Ramos (cell line): Measurements from ENCODE around the gene YTHDF1.

Experiments
- in situ Hi-C: fragments of 300-500 bp; cut with MboI; formaldehyde crosslinking; loops from one replicate; pipeline ENCODE4 v1.14.3; 2022; ENCODE audit warnings: low sequenced_read_pairs; ENCODE audit not compliant: unreplicated experiment

The YTHDF1 gene

DNA sequence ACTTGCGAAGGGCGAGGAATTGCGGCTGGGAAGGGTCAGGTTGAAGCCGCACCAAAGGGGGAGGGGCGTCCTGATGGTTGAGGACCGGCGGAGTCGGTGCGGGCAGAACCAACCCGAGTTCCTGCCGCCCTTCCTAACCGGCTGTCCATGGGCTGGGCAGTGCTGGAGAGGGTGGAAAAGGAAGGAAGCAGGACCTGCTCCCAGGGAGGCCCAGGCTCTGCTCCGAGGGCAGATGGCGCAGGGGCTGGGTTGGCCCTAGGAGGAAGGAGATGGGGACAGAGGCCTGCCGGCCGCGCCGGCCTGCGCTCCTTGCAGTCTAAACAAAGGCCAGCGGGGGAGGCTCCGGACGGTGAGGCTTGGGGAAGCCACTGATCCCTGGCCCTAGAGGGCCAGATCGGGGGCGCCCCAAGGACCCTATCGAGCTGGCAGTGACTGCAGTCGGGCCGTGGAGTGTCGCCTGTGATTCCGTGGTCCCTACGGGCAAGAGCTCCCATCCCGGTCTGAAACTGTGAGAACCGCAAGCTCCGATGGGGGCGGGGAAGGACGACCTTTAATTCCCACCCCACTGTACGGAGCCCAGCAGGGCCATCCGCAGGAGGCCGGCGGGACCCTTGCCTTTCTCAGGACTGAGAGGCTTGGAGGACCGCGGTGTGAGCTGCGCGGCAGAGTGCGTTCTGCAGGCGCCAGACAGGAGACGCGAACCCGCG, 39.4 kb downstream of the YTHDF1 start:
- in situ Hi-C loops: no loop called here

DNA sequence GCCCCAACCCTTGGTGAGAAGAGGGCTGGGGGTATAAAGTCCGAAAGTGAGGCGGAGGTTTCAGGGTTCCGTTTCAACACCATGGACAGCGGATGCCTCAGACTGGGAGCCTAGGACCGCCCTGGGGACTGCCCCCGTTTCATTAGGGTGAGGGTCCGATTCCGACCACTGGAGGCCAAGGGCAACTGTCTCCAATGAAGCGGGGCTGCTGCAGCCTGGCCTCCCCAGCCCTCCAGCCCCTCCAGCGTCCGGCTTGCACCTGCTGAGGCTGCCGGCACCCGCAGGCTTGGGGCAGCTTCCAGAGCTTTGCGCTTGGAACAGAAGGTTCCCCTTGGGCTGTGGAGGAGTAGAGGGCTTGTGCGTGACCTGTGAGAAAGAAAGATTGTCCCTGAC, 39.9 kb downstream of the YTHDF1 start:
- in situ Hi-C loops: no loop called here

DNA sequence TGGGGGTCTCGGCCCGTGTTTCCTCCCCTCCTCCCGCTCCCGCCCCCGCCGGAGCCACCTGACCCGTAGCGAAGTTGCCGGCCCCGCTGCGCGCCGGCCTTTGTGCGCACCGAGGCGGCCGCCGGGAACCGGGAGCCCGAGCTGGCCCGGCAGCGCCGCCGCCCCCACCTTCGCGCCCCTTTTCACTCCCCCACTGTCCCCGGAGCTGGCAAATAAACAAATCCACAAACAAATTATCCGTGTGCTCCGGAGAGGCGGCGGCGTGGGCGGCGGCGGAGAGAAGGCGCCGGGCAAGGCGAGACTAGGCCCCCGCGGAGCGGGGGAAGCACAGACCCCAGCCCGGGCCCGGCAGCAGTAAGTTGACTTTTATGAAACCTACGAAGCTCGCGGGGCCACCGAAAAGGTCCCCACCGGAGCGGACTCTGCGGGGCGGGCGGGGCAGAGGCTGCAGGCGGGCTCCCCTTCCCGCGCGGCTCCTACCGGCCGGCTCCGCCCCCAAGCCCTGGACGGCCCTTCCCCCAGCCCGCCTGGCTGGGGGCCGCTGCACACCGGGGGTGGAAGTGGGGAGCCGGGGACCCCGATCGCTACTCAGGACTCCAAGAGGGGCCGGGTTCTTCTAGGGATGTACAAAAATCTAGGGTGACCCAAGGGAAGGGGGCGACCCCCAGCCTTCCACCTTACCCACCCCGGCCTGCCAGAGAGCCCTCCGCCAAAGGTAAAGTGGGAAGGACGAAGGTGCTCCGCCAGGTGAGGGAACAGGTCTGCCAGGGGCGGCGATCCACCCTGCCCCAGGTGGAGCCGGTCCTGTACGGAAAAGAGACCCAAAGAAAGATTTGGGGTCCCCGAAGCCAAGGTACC, 40.7 kb downstream of the YTHDF1 start:
- in situ Hi-C loops: no loop called here

DNA sequence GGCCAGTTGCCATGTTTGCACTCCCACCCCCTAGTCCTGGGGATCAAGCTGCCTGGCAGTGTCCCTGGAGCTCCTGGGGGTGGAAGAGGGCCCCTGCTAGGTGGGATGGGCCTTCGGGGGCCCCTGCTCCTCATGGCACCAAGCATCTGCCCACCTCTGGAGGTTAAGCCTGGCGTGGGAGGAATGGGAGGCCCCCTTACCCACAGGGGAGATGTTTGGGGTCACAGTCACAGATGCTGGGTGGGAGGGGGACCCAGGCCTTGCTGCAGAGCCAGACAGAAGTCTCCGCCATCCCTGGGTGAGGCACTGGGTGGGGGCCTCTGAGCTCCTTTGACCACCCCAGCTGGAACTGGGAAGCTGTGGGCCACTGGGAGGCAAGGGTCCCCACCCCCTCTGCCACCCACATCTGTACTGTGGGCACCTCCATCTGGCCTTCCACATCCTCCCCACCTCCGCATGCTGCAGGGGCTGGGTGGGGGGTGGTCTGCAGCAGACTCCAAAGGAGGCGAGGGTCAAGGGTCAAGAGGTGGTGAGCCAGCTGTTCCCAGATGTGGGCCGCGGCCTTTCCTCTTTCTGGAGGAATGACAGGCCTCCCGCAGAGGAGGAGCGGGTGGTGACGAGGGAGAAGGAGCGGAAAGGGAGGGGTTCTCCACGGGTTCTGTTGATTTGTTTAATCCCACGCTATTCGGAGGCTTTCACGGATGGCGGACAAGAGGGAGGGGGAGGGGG, 41.5 kb downstream of the YTHDF1 start:
- in situ Hi-C loops: no loop called here

DNA sequence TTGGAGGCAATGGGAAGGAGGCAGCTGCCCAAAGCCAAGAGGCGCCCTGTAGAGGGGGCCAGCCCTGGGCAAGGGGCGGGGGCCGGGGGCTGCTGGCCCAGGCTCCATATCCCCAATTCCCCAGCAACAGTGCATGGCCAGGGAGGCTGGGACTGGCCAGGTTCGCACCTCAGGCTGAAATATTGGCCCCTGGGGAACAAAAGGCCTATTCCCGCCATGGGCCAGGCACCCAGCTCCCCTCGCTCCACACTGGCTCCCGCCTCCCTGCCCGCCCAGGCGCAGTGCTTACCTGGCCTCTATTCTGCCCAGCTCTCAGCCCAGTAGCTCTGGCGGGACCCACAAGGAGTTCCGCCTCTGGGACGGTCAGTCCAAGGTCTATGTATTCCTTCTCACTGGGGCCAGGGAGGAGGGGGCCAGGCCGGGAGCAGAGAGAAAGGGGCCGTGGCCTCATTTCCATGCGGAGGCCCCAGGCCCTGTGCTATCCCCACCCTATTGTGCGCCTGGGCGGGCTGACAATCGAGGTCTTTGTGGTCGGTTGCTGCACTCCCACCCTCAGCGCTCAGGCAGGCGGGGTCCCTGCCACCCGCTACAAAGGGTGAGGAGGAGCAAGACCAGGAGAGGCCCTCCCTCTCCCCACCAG, 42.3 kb downstream of the YTHDF1 start:
- in situ Hi-C loops: no loop called here

DNA sequence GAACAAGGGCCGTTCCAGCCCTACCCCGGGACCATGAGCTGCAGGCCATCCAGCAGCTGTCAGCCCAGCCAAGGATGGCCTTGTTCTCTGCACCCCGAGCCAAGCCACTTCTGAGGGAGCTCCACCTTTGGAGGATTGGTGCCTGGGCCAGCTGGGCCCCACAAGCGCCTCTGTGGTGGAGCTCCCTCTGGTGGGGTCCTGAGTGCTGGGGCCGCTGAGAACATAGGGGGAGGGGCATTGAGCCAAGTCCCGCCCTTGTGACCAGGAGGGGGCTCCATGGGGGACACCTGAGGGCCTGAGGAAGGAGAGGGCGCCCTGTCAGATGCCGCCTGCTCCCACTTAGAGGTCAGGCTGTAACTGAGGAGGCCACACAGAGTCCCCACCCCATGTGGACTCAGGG, 43.2 kb downstream of the YTHDF1 start:
- in situ Hi-C loops: no loop called here

DNA sequence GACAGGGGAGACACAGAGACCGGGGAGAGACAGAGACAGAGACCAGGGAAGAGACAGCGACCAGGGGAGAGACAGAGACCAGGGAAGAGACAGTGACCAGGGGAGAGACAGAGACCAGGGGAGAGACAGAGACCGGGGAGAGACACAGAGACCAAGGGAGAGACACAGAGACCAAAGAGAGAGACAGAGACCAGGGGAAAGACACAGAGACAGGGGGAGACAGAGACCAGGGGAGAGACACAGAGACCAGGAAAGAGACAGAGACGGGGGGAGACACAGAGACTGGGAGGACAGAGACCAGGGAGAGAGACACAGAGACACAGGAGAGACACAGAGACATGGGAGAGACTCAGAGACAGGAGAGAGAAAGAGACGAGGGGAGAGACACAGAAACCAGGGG, 43.9 kb downstream of the YTHDF1 start:
- in situ Hi-C loops: no loop called here

DNA sequence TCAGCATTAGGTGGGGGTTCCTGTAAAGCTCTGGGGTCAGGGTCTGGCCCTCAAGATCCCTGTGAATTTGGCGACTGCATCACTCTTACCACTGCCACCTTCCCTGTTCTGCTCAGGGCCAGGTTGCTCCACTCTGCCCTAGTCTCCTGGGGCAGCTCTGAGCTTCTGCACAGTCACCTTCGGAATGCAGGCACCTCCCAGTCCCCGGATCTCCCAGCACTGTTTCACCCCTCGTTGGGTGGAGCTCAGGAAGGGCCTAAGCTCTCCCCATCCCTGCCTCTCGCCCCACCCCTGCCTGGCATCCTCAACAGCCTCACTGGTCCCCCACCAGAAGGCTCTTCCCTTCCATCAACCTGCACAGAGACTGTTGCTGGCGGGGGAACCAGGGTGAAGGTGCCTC, 46.2 kb downstream of the YTHDF1 start:
- in situ Hi-C loops: no loop called here

DNA sequence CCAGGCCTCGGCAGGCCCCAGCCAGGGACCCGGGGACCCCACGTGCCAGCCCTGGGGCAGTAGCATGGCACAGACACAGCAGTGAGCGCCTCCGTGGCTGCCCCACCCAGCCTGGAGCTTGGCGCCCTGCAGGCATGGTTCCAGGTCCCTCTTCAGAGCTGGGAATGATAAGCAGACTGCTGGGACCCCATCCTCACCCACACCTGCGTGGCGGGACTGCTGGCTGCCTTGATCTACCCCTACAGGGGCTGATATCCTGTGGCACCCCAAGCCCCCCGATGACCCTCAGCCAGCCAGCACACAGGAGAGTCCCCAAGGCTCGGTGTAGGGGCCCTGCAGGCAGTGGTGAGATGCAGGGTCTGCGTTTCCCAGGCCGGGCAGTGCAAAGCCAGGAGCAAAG, 47.1 kb downstream of the YTHDF1 start:
- in situ Hi-C loops: no loop called here

DNA sequence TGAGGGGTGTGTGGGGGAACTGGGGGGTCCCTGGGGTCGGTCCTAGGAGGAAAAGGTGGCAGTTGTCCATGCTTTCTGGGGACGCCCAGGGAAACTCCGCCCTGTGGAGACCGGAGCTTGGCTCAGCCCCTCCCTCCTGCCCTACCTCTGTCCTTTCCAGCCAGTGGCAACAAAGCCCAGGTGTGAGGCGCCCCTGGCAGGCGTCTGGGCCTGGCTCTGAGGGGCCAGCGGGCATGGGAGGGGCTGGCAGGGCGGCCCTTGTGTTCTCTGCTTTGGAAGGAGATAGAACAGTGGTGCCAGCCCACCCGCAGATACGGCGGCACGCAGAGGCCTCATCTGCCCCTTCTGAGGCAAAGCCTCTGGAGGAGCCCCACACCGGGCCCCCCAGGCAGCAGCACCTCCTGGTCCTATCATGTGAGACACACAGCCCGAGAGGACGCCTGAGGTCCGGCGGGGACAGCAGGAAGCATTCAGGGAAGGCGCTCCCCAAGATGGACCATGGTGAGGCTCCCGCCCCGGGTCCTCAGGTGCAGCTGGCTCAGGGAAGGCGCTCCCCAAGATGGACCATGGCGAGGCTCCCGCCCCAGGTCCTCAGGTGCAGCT, 47.9 kb downstream of the YTHDF1 start:
- in situ Hi-C loops: no loop called here

DNA sequence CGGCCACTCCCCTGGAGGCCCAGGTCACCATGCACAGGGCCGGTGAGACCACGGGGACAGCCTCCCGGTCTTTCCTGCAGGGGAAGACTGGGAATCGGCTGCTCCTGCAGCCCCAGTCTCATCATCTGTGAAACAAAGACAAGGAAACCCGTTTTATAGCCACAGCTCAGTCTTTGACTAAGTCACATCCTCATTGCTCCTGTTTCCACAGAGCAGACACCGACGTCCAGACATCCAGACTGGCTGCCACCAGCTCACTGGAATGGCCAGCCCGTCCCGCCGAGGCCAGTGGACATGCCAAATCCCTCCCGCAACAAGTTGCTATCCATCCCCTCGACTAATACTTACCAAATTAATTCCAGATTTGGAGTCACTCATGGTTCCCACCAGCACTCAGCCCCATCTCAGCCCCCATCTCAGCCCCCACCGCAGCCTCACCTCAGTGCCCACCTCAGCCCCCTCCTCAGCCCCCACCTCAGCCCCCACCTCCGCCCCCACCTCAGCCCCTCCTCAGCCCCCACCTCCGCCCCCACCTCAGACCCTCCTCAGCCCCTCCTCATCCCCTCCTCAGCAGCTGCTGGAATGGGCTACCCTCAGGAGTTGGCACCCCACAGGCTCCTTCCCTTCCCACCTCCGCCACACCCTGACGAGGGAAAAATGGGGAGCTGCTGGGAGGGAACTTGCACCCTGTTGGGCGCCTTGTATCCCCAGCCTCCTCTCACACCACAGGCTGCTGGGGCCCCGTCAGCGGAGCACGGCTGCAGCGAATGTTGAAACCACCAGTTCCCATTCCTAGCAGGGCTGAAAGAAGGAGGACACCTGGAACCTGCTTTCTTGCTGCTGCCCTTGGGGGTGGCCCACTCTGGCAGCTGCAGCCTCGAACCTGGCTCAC, 48.7 kb downstream of the YTHDF1 start:
- in situ Hi-C loops: no loop called here

DNA sequence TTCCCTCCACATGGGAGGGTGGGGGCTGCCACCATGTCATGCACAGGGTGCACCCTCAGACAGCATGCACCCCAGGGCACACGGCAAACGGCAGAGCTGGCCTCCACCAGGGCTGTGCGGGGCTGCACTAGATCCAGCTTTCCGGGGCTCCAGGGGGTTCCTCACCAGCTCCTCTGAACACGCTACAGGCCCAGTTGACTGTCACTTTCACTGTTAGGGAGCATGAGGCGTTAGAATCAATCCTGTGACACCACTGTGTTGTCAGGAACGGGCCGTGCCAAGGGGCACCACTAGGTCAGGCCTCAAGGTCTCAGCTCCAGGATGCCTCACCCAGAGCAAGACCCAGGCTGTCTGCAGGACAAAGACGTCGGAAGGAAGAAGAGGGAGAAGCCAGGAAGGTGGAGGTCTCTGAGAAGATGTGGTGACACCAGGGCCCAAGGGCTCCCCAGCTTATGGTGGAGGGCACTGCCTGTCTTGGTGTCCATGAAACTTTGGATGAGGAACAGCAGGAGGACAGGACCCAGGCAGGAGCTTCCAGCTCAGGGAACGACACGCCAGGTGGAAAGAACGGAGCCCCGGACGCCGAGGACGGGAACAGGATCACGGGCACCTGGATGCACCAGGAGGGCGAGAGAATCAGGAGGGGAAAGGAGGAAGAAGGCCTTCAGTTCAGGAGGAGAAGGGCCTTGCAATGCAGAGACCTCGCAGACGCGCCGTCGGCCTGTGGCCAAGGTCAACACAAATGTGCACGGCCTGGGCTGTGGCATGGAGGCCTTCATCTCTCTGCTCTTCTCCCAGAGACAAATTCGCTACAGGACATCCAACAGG, 49.5 kb downstream of the YTHDF1 start:
- in situ Hi-C loops: no loop called here

DNA sequence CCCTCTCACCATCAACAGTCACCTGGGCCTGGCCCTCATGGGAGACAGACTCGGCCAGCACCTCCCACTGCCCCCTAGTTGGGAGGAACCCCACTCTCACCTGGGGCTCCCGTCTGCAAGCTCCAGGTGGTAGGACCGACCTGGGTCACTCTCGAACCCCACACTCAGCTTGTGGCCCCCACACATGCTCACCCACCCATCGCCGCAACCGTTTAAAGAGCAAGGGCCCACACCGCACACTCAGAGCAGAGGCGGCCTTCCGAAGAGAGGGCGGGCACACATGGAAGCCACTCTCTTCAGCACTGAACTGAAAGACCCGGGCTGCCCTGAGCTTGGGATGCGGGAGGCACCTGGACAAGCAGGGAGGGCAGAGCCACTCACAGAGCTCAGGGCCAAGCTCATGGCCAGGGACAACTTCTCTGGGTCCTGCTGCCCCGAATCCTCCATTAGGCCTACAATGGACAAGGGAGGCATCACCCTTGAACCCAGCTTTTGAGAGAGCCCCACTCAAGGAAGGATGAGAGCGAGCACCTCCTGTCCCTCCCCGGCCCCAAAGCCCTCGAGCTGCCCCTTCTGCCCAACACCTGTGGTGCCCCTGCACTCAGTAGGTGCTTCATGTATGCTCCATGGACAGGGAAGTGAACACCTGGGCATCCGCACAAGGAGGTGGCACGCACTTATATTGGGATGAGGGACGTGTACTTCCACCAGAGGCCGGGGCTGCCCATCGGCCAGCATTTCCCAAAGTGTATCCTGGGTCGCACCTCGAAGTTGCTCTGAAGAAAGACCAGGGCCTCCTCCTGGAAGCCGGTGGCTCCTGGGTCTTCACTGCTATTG, 50.4 kb downstream of the YTHDF1 start:
- in situ Hi-C loops: no loop called here

DNA sequence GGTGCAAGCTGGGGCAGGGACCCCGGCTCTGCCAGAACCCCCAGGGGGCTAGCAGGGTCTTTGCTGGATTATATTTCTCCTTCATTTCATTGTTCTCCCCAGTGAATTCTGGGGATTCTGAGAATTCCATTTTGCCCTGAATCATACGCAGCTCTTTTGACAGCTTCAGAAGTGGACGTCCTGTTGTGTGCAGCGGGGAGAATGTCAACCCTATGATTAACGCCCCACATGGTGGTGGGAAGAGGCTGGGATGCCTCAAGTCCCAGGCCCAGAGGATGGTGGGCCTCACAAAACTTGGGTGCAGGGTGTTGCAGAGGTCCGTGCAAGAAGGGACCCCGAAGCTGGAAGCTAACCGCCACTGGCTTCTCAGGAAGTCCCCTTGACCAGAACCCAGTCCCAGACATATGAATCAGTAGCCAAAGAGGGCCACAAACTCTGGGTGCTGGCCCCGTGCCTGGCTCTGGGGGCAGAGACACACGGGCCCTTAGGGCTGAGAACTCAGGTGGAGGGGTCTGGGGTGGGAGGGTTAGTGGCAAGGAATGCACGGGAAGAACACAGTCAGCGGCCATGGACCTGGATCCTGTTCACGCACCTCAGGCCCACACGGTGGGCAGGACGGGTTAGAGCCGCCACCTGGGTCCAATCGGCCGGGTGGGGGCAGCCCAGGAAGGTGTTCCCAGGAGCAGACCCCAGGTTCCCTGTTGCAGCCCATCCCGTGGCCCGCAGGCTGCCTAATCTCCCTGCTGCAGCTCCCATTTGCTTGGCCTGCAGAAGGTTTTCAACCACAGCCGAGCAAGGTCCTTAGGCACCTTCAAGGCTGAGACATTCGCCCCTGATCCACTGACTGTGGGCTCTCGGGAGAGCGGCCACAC, 51.2 kb downstream of the YTHDF1 start:
- in situ Hi-C loops: no loop called here

DNA sequence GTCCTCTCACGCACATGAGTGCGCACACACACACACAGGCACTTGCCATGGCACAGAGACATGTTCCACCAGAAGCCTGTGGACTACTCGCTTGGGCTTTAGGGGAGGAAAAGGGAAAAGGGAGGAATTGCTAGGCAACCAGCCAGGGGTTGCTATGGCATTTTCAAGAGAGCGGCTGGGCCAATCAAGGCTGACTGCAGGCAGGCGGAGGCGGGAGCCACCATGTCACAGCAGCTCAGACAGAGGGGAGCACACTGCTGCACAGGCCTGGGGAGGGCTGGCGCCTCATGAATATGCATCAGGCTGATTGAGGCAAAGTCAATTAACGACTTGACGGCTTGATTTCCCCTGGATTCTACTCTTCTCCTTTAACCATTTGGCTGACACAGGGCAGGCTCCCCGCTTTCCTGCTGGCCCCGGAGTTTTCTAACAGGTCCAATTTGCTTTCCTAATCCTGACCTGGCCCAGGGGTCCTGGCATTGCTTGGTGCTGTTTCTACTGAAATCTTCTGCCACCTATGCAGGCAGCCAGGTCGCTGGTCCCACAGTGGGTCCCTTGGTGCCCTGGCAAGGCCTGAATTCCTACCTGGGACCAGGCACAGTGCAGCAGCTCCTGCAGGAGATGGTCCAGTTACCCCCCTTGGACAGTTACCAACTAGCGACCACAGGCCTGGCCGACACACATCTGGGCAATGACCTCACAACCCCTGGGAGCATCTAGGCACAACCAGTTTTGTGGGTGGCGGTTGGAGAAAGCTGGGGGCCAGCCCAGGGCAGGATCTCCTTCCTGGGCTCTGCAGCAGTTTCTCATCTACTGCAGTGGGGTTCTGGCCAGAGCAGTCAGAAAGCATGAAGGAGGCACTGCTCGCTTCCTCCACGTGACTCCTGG, 52.1 kb downstream of the YTHDF1 start:
- in situ Hi-C loops: no loop called here

DNA sequence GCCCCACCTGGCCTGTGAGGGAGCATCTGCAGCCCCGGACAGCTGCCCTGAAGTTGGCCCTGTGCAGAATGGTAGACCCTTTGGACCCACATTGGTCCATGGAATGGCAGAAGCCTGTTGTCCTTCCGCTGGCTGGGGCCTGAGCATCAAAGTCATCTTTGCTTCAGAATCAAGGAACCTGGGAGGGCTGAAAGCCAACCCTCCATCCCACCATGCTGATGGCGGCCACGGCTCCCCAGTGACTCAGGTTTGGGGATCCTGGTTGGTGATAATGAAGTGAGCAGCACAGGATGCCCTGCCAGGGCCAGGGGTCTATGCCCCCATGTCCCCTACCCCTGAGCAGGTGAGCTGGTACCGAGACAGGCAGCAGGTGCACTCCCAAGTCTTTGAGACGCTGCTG, 52.8 kb downstream of the YTHDF1 start:
- in situ Hi-C loops: no loop called here
